Memory B cell (primary cell): Measurements from ENCODE around the gene MGAT5.

ENCODE experiments used
- ATAC-seq: fragments of 150-1000 bp; cut with Tn5 transposase; 2 replicates; pipeline ENCODE4 v1.10.0; 2021; ENCODE audit warnings: low read depth, mild to moderate bottlenecking, moderate library complexity
- DNase-seq, 2 donors: peaks; one replicate each; pipeline ENCODE4 v3.0.0; 2022; ENCODE audit warnings: low spot score in 2 of 2
- H3K27ac Mint-ChIP-seq: one replicate; pipeline ENCODE4 v1.8.0; 2022; ENCODE audit warnings: mild to moderate bottlenecking, moderate library complexity, mixed read lengths
- H3K27me3 Mint-ChIP-seq: one replicate; pipeline ENCODE4 v1.8.0; 2022; ENCODE audit warnings: mixed read lengths
- H3K36me3 Mint-ChIP-seq: one replicate; pipeline ENCODE4 v1.8.0; 2022; ENCODE audit warnings: mild to moderate bottlenecking, mixed read lengths
- H3K4me1 Mint-ChIP-seq: one replicate; pipeline ENCODE4 v1.8.0; 2022; ENCODE audit warnings: mixed read lengths
- H3K4me3 Mint-ChIP-seq: one replicate; pipeline ENCODE4 v1.8.0; 2022; ENCODE audit warnings: mild to moderate bottlenecking, moderate library complexity, mixed read lengths
- H3K9me3 Mint-ChIP-seq: one replicate; pipeline ENCODE4 v1.8.0; 2022; ENCODE audit warnings: mixed read lengths

The MGAT5 gene

GRCh38 chr2:134238371-134238770 lies 15.5 kb upstream of the MGAT5 start:
- DNase-seq, result no peak
- no peaks in the 10 kb centered on the region for H3K27me3 Mint-ChIP-seq
- no peak overlapping the region for H3K4me3 Mint-ChIP-seq
- peaks cover 58% of the 10 kb centered on the region for H3K4me1 Mint-ChIP-seq
- H3K9me3 Mint-ChIP-seq, result no peaks in the 10 kb centered on the region
- H3K36me3 Mint-ChIP-seq, result peaks cover 1% of the 10 kb centered on the region
- ATAC-seq, result no peak
- H3K27ac Mint-ChIP-seq, result no peak overlapping the region

GRCh38 chr2:134240061-134240460 lies 13.8 kb upstream of the MGAT5 start:
- ATAC-seq, result no peak
- no peak overlapping the region for H3K4me3 Mint-ChIP-seq
- no peak for DNase-seq
- peaks cover 1% of the 10 kb centered on the region for H3K36me3 Mint-ChIP-seq
- no peaks in the 10 kb centered on the region for H3K9me3 Mint-ChIP-seq
- peak overlapping the region; percentile 29 for H3K27ac Mint-ChIP-seq
- peaks cover 56% of the 10 kb centered on the region for H3K4me1 Mint-ChIP-seq
- no peaks in the 10 kb centered on the region for H3K27me3 Mint-ChIP-seq

GRCh38 chr2:134241911-134242310 lies 12.0 kb upstream of the MGAT5 start:
- ATAC-seq, result no peak
- Mint-ChIP-seq H3K4me1 (peaks cover 58% of the 10 kb centered on the region), H3K4me3 (no peak overlapping the region)

GRCh38 chr2:134243244-134243643 lies 10.6 kb upstream of the MGAT5 start:
- Mint-ChIP-seq H3K4me1 (peaks cover 61% of the 10 kb centered on the region), H3K27ac (peak overlapping the region; percentile 94), H3K9me3 (no peaks in the 10 kb centered on the region), H3K4me3 (no peak overlapping the region), H3K27me3 (no peaks in the 10 kb centered on the region), H3K36me3 (peaks cover 1% of the 10 kb centered on the region)
- no peak for DNase-seq
- no peak for ATAC-seq

More at GRCh38 chr2:134241911-134242310, 12.0 kb upstream of the MGAT5 start:
- Mint-ChIP-seq H3K27ac (peak overlapping the region; percentile 94), H3K36me3 (peaks cover 1% of the 10 kb centered on the region), H3K27me3 (no peaks in the 10 kb centered on the region), H3K9me3 (no peaks in the 10 kb centered on the region)
- no peak for DNase-seq

GRCh38 chr2:134244086-134244485 lies 9.8 kb upstream of the MGAT5 start:
- Mint-ChIP-seq H3K9me3 (no peaks in the 10 kb centered on the region), H3K27ac (peak overlapping the region; percentile 94), H3K27me3 (no peaks in the 10 kb centered on the region), H3K36me3 (peaks cover 1% of the 10 kb centered on the region), H3K4me1 (peaks cover 67% of the 10 kb centered on the region), H3K4me3 (no peak overlapping the region)
- ATAC-seq (no peak), DNase-seq (no peak)

- Mint-ChIP-seq H3K4me1 (peaks cover 66% of the 10 kb centered on the region), H3K4me3 (no peak overlapping the region), H3K27ac (peak overlapping the region; percentile 94), H3K9me3 (no peaks in the 10 kb centered on the region), H3K36me3 (no peaks in the 10 kb centered on the region), H3K27me3 (no peaks in the 10 kb centered on the region)
- peak; percentile 65 for ATAC-seq
- no peak for DNase-seq
Observed at GRCh38 chr2:134244587-134244986, 9.3 kb upstream of the MGAT5 start.

GRCh38 chr2:134245340-134245984 lies 8.4 kb upstream of the MGAT5 start:
- H3K4me1 Mint-ChIP-seq, result peaks cover 70% of the 10 kb centered on the region
- peak overlapping the region; percentile 65 for H3K4me3 Mint-ChIP-seq
- ATAC-seq (peak; percentile 70), DNase-seq (peak; percentile 79 to 83)
- no peaks in the 10 kb centered on the region for H3K9me3 Mint-ChIP-seq
- H3K27me3 Mint-ChIP-seq, result no peaks in the 10 kb centered on the region
- H3K36me3 Mint-ChIP-seq, result no peaks in the 10 kb centered on the region
- H3K27ac Mint-ChIP-seq, result peak overlapping the region; percentile 82

- H3K4me1 Mint-ChIP-seq, result peaks cover 74% of the 10 kb centered on the region
- H3K4me3 Mint-ChIP-seq, result peak overlapping the region; percentile 52
- H3K27me3 Mint-ChIP-seq, result no peaks in the 10 kb centered on the region
- peak overlapping the region; percentile 86 for H3K27ac Mint-ChIP-seq
- H3K36me3 Mint-ChIP-seq, result no peaks in the 10 kb centered on the region
- DNase-seq, result no peak
- no peak for ATAC-seq
- no peaks in the 10 kb centered on the region for H3K9me3 Mint-ChIP-seq
Observed at GRCh38 chr2:134246154-134246874, 7.6 kb upstream of the MGAT5 start.

- Mint-ChIP-seq H3K4me3 (peak overlapping the region; percentile 33), H3K27me3 (no peaks in the 10 kb centered on the region), H3K27ac (peak overlapping the region; percentile 88), H3K9me3 (no peaks in the 10 kb centered on the region), H3K4me1 (peaks cover 76% of the 10 kb centered on the region), H3K36me3 (no peaks in the 10 kb centered on the region)
- no peak for ATAC-seq
- DNase-seq, result no peak
Observed at GRCh38 chr2:134247679-134248078, 6.2 kb upstream of the MGAT5 start.

- DNase-seq (no peak), ATAC-seq (no peak)
- Mint-ChIP-seq H3K4me3 (no peak overlapping the region), H3K27ac (peak overlapping the region; percentile 88), H3K27me3 (no peaks in the 10 kb centered on the region), H3K4me1 (peaks cover 77% of the 10 kb centered on the region), H3K36me3 (no peaks in the 10 kb centered on the region), H3K9me3 (no peaks in the 10 kb centered on the region)
Observed at GRCh38 chr2:134248913-134249312, 5.0 kb upstream of the MGAT5 start.

- ATAC-seq, result no peak
- Mint-ChIP-seq H3K27me3 (no peaks in the 10 kb centered on the region), H3K9me3 (no peaks in the 10 kb centered on the region), H3K4me3 (peak overlapping the region; percentile 56), H3K36me3 (peaks cover 3% of the 10 kb centered on the region), H3K4me1 (peaks cover 79% of the 10 kb centered on the region), H3K27ac (peak overlapping the region; percentile 88)
- DNase-seq, result no peak
Observed at GRCh38 chr2:134249755-134250154, 4.1 kb upstream of the MGAT5 start.

GRCh38 chr2:134250840-134251461 lies 2.9 kb upstream of the MGAT5 start:
- peak; percentile 11 for ATAC-seq
- no peaks in the 10 kb centered on the region for H3K27me3 Mint-ChIP-seq

GRCh38 chr2:134252092-134252750 lies 1.7 kb upstream of the MGAT5 start:
- peak overlapping the region; percentile 90 for H3K27ac Mint-ChIP-seq
- ATAC-seq (peak; percentile 79), DNase-seq (peak in 1 of 2 donors; percentile 50)
- H3K36me3 Mint-ChIP-seq, result peaks cover 7% of the 10 kb centered on the region
- no peaks in the 10 kb centered on the region for H3K27me3 Mint-ChIP-seq
- H3K9me3 Mint-ChIP-seq, result no peaks in the 10 kb centered on the region
- H3K4me1 Mint-ChIP-seq, result peaks cover 75% of the 10 kb centered on the region
- H3K4me3 Mint-ChIP-seq, result peak overlapping the region; percentile 71

More at GRCh38 chr2:134250840-134251461, 2.9 kb upstream of the MGAT5 start:
- Mint-ChIP-seq H3K27ac (peak overlapping the region; percentile 88), H3K36me3 (peaks cover 7% of the 10 kb centered on the region), H3K4me3 (peak overlapping the region; percentile 56), H3K9me3 (no peaks in the 10 kb centered on the region), H3K4me1 (peaks cover 77% of the 10 kb centered on the region)
- no peak for DNase-seq
